Limb (tissue), 2 donors: ENCODE measurements around the gene NRXN3.

Experiments
- DNase-seq, 2 donors: peaks; one replicate each; pipeline ENCODE4 v3.0.0-alpha.2; 2016; ENCODE audit errors: extremely low spot score in 2 of 2

NRXN3 gene

GRCh38 chr14:79567306-79567705, 1397.1 kb downstream of the NRXN3 start:
- no peak for DNase-seq

- no peak for DNase-seq
Measured at GRCh38 chr14:79568594-79568993, 1398.4 kb downstream of the NRXN3 start.

- no peak for DNase-seq
Measured at GRCh38 chr14:79569072-79569471, 1398.9 kb downstream of the NRXN3 start.

GRCh38 chr14:79570648-79571047, 1400.5 kb downstream of the NRXN3 start:
- no peak for DNase-seq

- DNase-seq, result no peak
Measured at GRCh38 chr14:79571366-79571765, 1401.2 kb downstream of the NRXN3 start.

- DNase-seq, result no peak
Measured at GRCh38 chr14:79573486-79573885, 1403.3 kb downstream of the NRXN3 start.

- DNase-seq, result no peak
Measured at GRCh38 chr14:79575032-79575431, 1404.9 kb downstream of the NRXN3 start.

GRCh38 chr14:79576424-79576823, 1406.3 kb downstream of the NRXN3 start:
- DNase-seq, result no peak

- DNase-seq, result no peak
Measured at GRCh38 chr14:79578470-79578869, 1408.3 kb downstream of the NRXN3 start.

GRCh38 chr14:79580414-79580813, 1410.2 kb downstream of the NRXN3 start:
- DNase-seq, result no peak

GRCh38 chr14:79580906-79581305, 1410.7 kb downstream of the NRXN3 start:
- DNase-seq, result no peak

GRCh38 chr14:79581912-79582576, 1411.9 kb downstream of the NRXN3 start:
- no peak for DNase-seq

- no peak for DNase-seq
Measured at GRCh38 chr14:79583738-79584408, 1413.7 kb downstream of the NRXN3 start.

- DNase-seq, result no peak
Measured at GRCh38 chr14:79584679-79585078, 1414.5 kb downstream of the NRXN3 start.

- no peak for DNase-seq
Measured at GRCh38 chr14:79585845-79586244, 1415.7 kb downstream of the NRXN3 start.

GRCh38 chr14:79586416-79586815, 1416.2 kb downstream of the NRXN3 start:
- no peak for DNase-seq

GRCh38 chr14:79586989-79587598, 1416.9 kb downstream of the NRXN3 start:
- no peak for DNase-seq

- no peak for DNase-seq
Measured at GRCh38 chr14:79587875-79588274, 1417.7 kb downstream of the NRXN3 start.

- DNase-seq, result no peak
Measured at GRCh38 chr14:79588398-79588797, 1418.2 kb downstream of the NRXN3 start.

- DNase-seq, result no peak
Measured at GRCh38 chr14:79596551-79596950, 1426.4 kb downstream of the NRXN3 start.

GRCh38 chr14:79597566-79597965, 1427.4 kb downstream of the NRXN3 start:
- DNase-seq, result no peak

GRCh38 chr14:79598339-79598738, 1428.2 kb downstream of the NRXN3 start:
- DNase-seq, result no peak

- no peak for DNase-seq
Measured at GRCh38 chr14:79599239-79599638, 1429.1 kb downstream of the NRXN3 start.
